Stimulated activated CD4-positive, alpha-beta T cell treated with anti-CD3 and anti-CD28 coated beads, Interleukin-12 subunit alpha, Interleukin-12 subunit beta, amount 100 ng/mL, for 24 hours (primary cell): ENCODE results near the gene TBC1D10A.
A peak's percentile ranks its signal among the peaks of the same experiment; 100 is the strongest.
"Not testable (repeated sequence)": the region's sequence is repeated elsewhere in the genome, so short reads cannot be mapped to it uniquely, and the experiment has no call there.

Source experiments
- DNase-seq, 2 experiments: peaks; one replicate each; pipeline ENCODE4 v3.0.0-alpha.2; 2020; ENCODE audit warnings: low read depth in 2 of 2

Gene TBC1D10A

DNA sequence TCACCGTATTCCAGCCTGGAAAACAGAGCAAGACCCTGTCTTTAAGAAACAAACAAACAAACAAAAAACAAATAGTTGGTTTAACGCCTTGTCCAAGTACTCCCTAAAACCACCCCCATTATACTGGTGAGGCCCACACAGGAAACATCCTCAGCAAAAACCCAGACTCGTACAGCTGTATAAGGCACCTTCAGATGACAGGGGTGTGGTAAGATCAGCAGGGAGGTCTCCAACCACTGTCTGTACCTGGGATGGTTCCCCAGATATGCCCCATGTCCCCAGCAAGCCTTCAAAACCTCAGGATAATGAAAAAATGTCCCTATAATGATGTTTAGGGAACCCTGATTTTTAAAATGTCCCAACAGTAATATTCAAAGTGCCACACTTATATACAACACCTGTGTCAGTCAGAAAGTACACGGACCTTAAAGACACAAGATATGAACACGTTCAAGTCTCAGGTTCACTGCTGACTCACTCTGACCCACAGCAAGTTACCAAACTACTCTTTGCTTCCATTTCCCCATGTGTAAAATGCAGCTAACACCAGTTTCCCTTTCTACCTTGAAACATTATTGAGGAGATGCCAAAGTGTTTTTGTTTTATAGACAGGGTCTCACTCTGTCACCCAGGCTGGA lies 20.6 kb upstream of the TBC1D10A start:
- no peak for DNase-seq

DNA sequence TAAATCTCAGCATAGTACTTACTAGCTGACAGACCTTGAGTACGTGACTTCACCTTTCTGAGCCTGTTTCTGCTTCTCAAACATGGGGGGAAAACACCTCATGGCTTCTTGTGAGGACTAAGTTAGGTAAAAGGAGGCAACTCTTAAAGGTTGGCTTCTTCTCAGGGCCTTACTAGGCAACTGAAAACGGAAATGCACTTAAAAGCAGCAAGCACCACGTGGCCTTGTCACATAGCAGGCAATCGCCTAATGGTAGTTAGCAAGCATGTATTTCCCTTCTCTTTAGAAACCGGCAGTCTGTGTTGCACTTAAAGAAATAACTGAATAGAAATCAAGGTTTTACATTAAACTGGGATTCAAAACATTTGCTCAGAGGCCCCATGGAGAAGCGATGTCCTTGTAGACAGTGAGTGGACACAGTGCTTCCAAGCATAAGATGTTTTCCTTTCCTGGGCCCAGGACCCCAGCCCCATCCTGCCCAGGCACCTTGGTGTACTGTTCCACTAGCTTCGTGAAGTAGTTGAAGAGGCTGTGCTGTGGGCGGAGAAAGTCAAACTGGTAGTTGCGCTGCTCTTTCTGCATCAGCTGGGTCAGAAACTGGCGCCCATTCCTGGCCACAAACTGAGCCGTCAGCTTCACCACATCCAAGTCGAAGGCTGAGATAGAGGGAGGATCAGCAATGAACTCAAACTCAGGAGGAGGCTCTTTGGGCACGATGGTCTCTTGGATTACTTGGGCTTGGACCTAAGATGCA lies 17.9 kb upstream of the TBC1D10A start:
- DNase-seq: peak in 1 of 2 experiments; percentile 29

DNA sequence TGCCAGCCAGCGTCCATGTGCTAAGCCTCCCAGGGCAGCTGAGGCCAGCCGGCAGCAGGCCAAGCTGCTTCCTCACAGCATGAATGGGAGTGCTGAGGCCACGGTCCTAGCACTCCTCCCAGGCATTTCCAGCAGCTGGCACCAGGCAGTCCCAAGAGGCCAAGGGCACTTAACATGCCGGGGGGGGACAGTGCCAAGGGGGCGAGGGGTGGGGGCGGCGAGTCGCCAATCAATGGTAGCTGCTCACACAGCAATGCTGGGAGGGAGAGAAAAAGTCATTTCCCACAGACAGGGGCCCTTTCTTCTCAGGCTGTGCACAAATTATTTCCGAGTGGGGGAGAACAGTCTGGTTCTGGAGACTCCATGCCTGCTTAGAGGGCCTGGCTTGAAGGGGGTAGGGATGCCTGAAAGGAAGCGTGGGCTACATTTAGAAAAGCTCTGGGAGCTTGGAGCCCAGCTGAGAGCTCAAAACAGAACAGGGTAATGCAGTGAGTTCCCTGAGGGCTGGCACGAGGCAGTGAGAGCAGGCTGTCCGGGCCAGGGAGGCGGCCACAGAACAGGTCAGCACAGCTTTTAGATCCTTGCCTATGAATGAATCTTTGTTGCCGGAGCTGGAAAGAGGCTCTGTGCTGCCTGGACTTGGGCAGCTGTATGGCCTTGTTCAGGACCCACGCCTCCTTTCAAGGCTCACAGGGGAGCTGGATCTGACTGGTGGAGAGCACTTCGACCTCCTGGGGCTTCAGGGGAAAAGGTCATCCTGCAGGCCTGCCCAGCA lies 14.4 kb upstream of the TBC1D10A start:
- no peak for DNase-seq

- DNase-seq: no peak
Observed at GRCh38 chr22:30338802-30339201, 12.1 kb upstream of the TBC1D10A start.

DNA sequence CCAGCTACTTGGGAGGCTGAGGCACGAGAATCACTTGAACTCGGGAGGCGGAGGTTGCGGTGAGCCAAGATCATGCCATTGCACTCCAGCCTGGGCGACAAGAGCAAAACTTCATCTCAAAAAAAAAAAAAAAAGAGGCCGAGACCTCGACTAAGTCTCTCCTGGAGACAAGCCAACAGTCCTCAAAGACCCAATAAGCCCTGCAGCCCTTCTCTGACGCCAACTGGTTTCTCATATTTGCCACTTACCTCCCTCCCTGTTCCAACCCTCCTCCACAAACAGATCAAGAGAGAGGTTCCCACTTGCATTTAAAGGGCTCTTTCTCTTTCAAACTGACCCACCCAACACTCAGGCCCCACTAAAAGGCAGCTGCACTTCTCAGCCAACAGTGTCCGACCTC lies 11.6 kb upstream of the TBC1D10A start:
- not testable (repeated sequence) for DNase-seq

DNA sequence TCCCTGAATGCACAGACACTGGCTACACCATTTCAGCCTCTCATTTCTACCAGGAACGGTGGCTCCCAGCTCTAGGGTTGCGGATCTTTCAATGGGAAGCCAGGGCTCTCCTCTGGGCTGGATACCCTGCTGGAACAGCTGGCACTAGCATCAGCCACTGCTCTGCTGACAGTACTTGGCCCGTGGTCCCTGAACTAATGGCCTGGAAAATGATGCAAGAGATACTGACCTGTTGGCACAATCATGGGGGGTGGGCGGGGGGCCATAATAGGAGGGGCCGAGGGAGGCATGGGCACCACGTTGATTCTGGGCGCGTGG lies 10.7 kb upstream of the TBC1D10A start:
- no peak for DNase-seq

DNA sequence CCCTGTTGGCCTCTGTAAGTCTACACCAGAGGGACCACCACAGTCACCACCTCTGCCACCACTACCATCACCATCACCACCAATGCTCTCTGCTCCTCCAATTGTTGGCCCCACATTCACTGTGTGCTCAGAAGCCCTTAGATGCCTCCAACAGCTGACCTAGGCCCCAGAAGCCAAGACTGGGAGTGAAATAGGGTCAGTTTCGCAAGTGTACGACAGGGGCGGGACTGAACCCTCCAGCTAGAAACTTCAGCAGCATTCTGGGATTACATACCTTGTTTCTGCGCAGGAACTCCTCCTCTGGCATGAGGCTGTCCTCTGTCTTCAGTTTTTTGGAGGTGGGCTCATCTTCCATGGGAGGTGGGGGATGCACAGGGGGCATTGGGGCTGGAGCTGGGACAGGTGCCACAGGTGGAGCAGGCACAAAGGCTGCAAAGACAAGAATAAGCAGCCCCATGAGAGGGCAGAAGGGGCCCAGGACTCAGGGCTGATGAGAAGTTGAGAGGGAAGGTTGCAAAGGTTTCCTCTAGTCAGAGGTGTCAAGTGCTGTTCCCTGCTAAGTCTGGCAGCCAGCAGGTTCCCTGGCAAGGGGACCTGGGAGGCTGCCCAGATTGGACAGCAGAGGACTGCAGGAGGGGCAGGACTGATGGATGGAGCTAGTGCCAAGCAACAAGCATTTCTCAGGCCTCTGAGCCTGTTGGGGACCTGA lies 10.2 kb upstream of the TBC1D10A start:
- DNase-seq: no peak

DNA sequence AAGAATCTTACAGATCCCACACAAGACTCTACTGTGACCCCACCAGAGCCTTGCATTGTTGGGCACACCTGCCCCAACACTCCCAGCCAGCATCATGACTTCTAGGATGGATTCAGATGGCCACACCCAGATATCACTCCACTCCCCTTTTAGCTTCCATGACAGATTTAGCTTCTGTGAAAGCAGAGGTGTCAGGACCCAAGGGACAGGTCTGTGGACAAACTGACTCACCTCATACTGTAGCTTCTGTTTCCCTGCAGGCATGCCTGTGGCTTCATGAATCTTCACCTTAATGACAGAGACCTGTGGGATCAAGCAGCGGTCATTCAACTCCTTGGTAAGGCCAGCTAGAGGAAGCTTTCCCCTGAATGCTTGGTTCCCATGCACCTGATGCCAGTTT lies 8.5 kb upstream of the TBC1D10A start:
- no peak for DNase-seq

DNA sequence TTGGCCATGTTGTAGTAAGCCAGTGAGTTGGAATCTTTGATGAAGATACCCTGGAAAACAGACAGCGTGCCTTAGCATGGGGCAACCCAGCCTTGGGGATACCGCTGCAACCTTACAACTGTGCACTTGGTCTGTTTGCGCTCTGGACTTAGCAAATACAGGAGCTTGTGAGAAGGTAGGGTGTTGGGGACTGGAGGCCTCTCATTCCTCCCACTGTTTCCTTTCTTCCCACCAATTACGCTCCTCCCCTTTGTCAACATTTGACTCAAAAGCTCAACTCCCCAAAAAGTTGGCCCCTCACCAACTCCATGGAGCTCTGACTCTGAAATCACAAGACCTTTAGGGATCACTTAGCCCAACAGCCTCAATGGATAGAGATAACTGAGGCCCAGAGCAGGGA lies 7.9 kb upstream of the TBC1D10A start:
- DNase-seq: no peak

- no peak for DNase-seq
Observed at GRCh38 chr22:30333707-30334087, 7.0 kb upstream of the TBC1D10A start.

DNA sequence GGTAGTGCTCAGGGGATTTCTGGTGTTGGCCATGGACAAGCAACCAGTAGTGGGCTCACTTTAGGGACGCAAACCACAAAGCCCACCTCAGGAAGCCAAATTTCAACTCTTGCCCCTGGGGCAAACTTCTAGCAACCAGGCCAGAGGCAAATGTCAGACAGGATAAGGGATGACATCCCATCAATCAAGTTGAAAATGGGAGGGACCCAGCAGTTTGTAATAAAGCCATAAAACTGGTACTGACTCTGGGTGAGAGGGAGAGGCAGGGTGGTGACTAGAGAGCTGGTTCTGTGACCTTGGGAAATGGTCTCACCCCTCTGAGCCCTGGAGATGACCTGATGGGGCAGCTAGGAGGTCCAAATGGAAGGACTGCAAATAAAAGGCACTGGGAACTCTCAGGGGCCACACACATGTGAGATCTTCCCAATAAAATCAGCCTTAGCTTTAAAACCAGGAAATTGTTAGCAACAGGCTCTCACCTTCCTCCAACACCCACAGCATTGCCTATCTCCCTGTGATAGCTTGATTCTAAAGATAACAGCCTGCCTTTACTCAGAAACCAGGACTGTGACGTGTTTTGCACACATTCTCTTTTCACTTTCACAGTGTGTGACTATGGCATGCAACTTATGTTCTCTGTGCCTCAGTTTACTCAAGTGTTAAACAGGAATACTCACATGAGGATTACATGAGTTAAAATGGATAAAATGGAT lies 6.4 kb upstream of the TBC1D10A start:
- no peak for DNase-seq

DNA sequence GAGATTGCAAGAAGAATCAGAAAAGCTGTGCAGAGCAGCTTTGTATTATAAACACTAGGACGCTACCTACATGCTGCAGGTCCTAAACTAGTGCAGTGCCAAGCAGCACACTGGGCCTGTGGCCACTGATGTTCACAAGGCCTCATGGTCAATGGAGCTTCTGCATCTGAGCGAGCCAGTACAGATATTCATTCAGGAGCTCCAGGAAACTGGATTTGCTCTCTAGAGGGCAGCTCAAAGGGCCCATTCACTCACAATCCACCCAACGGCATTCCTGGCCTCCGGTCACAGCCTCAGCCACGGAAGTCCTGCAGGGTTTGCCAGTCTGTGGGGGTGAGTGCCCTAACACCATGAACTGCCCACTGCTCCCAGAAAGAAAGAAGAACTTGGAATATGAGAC lies 5.8 kb upstream of the TBC1D10A start:
- DNase-seq: no peak

GRCh38 chr22:30328466-30329049 lies 1.8 kb upstream of the TBC1D10A start:
- DNase-seq: no peak

GRCh38 chr22:30327864-30328345 lies 1.2 kb upstream of the TBC1D10A start:
- no peak for DNase-seq

DNA sequence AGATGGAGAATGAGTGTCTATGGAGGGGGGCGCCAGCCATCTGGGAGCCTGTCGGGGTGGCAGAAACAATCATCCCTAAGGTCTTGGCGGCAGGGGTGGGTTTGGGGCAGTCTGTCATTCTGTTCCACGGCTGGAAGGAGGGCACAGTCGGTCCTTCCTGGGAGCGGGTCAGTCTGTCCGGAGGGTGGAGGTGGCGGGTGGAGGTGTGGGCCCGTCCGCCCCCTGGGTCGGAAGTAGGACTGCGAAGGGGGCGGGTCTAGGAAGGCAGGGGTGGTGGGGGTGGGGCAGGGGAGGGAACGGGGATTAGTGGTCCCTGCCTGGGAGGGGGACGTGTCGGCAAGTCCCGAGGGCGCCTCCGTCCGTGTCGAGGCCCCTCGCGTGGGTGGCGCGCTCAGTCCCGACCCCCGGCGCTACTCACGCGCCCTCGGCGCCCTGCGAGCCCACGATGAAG lies 461 bp downstream of the TBC1D10A start:
- DNase-seq: no peak

- DNase-seq: no peak
Observed at GRCh38 chr22:30325724-30326254, 952 bp downstream of the TBC1D10A start.

DNA sequence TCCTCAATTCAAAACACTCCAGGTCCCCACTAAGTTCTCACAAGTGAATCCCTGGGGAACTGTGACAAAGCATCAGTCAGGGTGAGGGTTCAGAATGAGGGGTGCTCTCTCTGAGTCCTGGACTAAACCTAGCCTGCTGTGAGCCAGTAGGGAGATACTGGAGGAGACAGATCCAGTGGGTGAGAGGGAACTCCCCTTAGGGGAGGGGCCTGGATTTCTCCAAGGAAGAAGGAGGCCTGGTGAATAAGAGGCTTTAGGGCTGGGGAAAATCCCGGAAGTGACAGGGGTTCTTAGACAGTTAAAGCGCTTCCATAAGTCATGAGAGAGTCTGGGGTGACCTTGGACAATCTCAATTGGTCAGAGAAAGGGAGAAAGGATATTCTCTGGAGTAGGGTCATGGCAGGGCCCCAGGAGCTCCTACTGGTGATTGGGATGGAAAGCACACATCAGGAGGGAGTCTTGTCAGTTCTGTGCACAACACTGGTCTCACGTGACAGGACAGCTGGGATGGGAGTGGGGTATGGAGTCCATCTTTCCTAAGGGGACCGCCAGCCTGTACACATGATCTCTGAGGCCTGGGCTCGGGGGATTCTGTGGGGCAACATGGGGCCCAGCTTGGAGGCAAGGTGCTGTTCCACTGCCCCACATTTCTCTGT lies 1.5 kb downstream of the TBC1D10A start:
- DNase-seq: no peak

DNA sequence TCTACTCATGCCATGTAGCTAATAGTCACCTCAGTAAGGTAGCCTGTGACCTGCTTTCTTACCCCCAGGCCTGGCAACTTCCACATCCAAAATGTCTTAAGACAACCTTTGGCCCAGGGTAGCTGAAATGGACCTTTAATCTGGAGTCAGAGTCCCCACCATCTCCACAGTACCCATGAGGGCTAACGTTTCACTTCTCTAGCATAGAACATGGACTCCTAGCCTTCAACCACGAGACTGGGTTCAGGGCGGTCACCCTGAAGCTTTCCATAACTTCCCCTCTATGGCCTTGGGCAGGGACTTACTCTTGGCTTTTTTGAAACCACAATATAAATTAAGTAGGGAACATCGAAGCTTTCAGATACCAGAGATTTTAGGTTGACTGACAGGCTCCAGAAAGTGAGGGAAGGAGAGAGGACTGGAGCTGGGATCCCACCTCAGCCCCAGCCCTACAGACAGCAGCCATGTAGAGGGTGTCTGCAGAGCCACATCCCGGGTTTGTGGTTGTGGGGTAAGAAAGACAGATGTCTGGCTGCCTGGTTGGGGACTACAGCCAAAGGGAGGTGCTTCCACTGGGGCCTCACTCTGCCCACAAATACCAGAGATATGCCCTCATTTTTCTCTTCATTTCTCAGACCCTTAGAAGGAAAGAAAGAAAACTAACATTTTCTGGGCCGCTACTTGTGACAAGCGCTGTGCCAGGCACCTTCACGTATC lies 2.6 kb downstream of the TBC1D10A start:
- no peak for DNase-seq

DNA sequence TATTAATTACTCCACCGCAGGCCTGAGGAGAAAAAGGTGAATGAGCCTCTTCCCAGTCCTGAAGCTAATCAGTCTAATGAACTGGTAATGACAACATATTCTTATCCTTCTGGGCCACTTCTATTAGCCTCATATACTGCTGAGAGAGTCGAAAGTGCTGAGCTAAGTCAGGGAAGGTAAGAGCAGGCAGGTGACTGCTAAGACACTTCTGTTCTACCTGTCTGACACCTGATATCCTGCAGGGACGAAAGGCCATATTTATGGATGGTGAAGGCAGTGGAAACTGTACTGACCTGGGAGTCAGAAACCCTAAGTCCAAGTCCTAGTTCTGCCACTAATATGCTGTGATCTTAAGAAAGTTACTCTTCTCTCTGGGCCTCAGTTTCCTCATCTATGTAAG lies 3.5 kb downstream of the TBC1D10A start:
- no peak for DNase-seq

DNA sequence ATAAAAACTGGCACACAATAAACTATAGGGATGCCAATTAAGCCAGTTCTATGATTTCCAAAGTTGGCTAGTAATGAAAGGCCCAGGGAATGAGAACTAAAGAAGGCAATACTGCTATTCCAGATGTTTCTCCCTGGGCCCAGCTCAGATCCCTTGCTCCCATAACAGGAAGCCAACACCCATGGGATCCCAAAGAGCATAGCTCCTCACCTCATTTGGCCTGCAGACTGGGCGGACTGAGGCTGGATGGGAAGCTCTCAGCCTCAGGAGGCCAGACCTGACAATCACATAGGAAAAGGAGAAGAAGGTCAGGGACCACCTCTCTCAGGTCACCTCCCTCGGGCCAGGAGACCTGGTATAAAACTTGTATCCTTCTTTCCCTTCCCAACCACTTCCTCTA lies 5.3 kb downstream of the TBC1D10A start:
- DNase-seq: no peak
